Liver (tissue), 9 donors: Measurements from ENCODE around the gene CD81. TPM values are rescaled to one million over a fixed set of nuclear protein-coding genes. Genes with fewer than 3 reads are reported as not detected.

ENCODE experiments used
- DNase-seq: peaks from one replicate; pipeline ENCODE4 v3.0.0-alpha.2; 2017; ENCODE audit warnings: low spot score
- H3K27ac ChIP-seq, 2 donors: one replicate each; pipeline ENCODE4 v1.7.0; 2013; ENCODE audit warnings: inconsistent platforms in 2 of 2, low read length in 2 of 2, control low read depth in 1 of 2, low read depth in 1 of 2, mild to moderate bottlenecking in 1 of 2
- H3K27me3 ChIP-seq, 4 donors: one replicate each; pipeline versions ENCODE4 v1.6.1 to v1.7.0; 2013; ENCODE audit warnings: low read length in 3 of 4, inconsistent platforms in 1 of 4, mild to moderate bottlenecking in 1 of 4, moderate library complexity in 1 of 4; ENCODE audit not compliant: control insufficient read depth in 4 of 4, insufficient read depth in 4 of 4
- H3K36me3 ChIP-seq, 4 donors: one replicate each; pipeline versions ENCODE4 v1.6.1 to v1.7.0; 2013; ENCODE audit warnings: low read length in 3 of 4, mild to moderate bottlenecking in 3 of 4, low read depth in 1 of 4, moderate library complexity in 1 of 4; ENCODE audit not compliant: control insufficient read depth in 4 of 4, insufficient read depth in 3 of 4
- H3K4me1 ChIP-seq, 4 donors: one replicate each; pipeline versions ENCODE4 v1.6.1 to v1.7.0; 2013; ENCODE audit warnings: low read length in 3 of 4, mild to moderate bottlenecking in 3 of 4, moderate library complexity in 1 of 4; ENCODE audit not compliant: control insufficient read depth in 4 of 4, insufficient read depth in 4 of 4
- H3K4me3 ChIP-seq, 3 donors: one replicate each; pipeline versions ENCODE4 v1.6.1 to v1.7.0; 2013; ENCODE audit warnings: low read length in 3 of 3, control low read depth in 1 of 3, low read depth in 1 of 3, mild to moderate bottlenecking in 1 of 3
- H3K9ac ChIP-seq, 2 donors: one replicate each; pipeline ENCODE4 v1.7.0; 2013; ENCODE audit warnings: low read length in 2 of 2, mild to moderate bottlenecking in 2 of 2, moderate library complexity in 2 of 2, control low read depth in 1 of 2, low read depth in 1 of 2
- H3K9me3 ChIP-seq, 4 donors: one replicate each; pipeline versions ENCODE4 v1.6.1 to v1.7.0; 2013; ENCODE audit warnings: low read length in 3 of 4; ENCODE audit not compliant: control insufficient read depth in 4 of 4
- ATF3 ChIP-seq: IDR thresholded peaks from 2 replicates; pipeline ENCODE4 v1.6.1; 2016; ENCODE audit warnings: antibody characterized with exemption
- CTCF ChIP-seq: fragments of 150-350 bp; IDR thresholded peaks from 2 replicates; pipeline ENCODE4 v1.5.1; 2017; ENCODE audit warnings: improper control_type of control experiment, low read depth, low read length; ENCODE audit not compliant: missing input control
- EGR1 ChIP-seq, 2 donors: IDR thresholded peaks; 2 replicates each; pipeline ENCODE4 v1.6.1; 2016 to 2018; ENCODE audit warnings: antibody characterized with exemption in 2 of 2, low read depth in 2 of 2
- FOXA1 ChIP-seq: IDR thresholded peaks from 2 replicates; pipeline ENCODE4 v1.6.1; 2016; ENCODE audit warnings: antibody characterized with exemption
- FOXA2 ChIP-seq: IDR thresholded peaks from 2 replicates; pipeline ENCODE4 v1.6.1; 2016; ENCODE audit warnings: antibody characterized with exemption
- GABPA ChIP-seq, 2 donors: IDR thresholded peaks in 1 of 2; conservative IDR thresholded peaks in 1 of 2; 2 replicates each; pipeline ENCODE4 v1.6.1; 2016; ENCODE audit warnings: antibody characterized with exemption in 2 of 2, mild to moderate bottlenecking in 1 of 2, moderate library complexity in 1 of 2
- HNF4A ChIP-seq, 2 donors: conservative IDR thresholded peaks; 2 replicates each; pipeline ENCODE4 v1.6.1; 2016; ENCODE audit warnings: antibody characterized with exemption in 2 of 2, mild to moderate bottlenecking in 2 of 2
- HNF4G ChIP-seq: IDR thresholded peaks from 2 replicates; pipeline ENCODE4 v1.6.1; 2016; ENCODE audit warnings: antibody characterized with exemption
- JUND ChIP-seq, 2 donors: IDR thresholded peaks; 2 replicates each; pipeline ENCODE4 v1.6.1; 2016; ENCODE audit warnings: antibody characterized with exemption in 2 of 2
- MAX ChIP-seq: IDR thresholded peaks from 2 replicates; pipeline ENCODE4 v1.6.1; 2016; ENCODE audit warnings: antibody characterized with exemption
- NR2F2 ChIP-seq: IDR thresholded peaks from 2 replicates; pipeline ENCODE4 v1.6.1; 2016; ENCODE audit warnings: antibody characterized with exemption
- RAD21 ChIP-seq, 2 donors: IDR thresholded peaks; 2 replicates each; pipeline ENCODE4 v1.6.1; 2016; ENCODE audit warnings: antibody characterized with exemption in 2 of 2, mild to moderate bottlenecking in 2 of 2
- RXRA ChIP-seq, 2 donors: IDR thresholded peaks; 2 replicates each; pipeline ENCODE4 v1.6.1; 2017 to 2018; ENCODE audit warnings: antibody characterized with exemption in 2 of 2, mild to moderate bottlenecking in 1 of 2
- SP1 ChIP-seq: IDR thresholded peaks from 2 replicates; pipeline ENCODE4 v1.6.1; 2018; ENCODE audit warnings: antibody characterized with exemption, mild to moderate bottlenecking
- TAF1 ChIP-seq: conservative IDR thresholded peaks from 2 replicates; pipeline ENCODE4 v1.6.1; 2016; ENCODE audit warnings: antibody characterized with exemption, mild to moderate bottlenecking
- YY1 ChIP-seq: IDR thresholded peaks from 2 replicates; pipeline ENCODE4 v1.6.1; 2016; ENCODE audit warnings: antibody characterized with exemption, mild to moderate bottlenecking
- ZBTB33 ChIP-seq: IDR thresholded peaks from 2 replicates; pipeline ENCODE4 v1.6.1; 2016; ENCODE audit warnings: antibody characterized with exemption
- WGBS: extraction: QIAGEN DNeasy Blood & Tissue Kit; methylation state at CpG from one replicate; pipeline ENCODE4 v1.1.7; 2013; 5-methylcytosine and 5-hydroxymethylcytosine counted together
- polyA plus RNA-seq, 2 donors: library from polyadenylated mRNA; stranded (reverse) in 1 of 2; unstranded in 1 of 2; fragments of 200-250 nt in 1 of 2; fragments of >200 nt in 1 of 2; fragmentation: Nextera tagmentation in 1 of 2; extraction: Ambion mirVana in 1 of 2; gene quantifications; one replicate each; pipeline versions ENCODE4 v1.2.1 to v1.2.3, GENCODE V29; 2013 to 2015
- total RNA-seq, 2 donors: library from RNA; depleted of rRNA; stranded (reverse); fragments of >200 nt; gene quantifications; one replicate each; pipeline ENCODE4 v1.2.3, GENCODE V29; 2014
- donor health status: healthy.
- donor health status: healthy.
- donor health status: healthy.
- donor health status: healthy.
- donor health status: healthy.

CD81 gene
- total and polyA plus RNA-seq, 4 donors, result 76.9 to 712 (median 164) TPM

GRCh38 chr11:2411446-2412305 is 34.6 kb downstream of the CD81 start:
- H3K27me3 ChIP-seq, result no peaks in the 10 kb centered on the region
- no peaks in the 10 kb centered on the region for H3K4me1 ChIP-seq
- H3K36me3 ChIP-seq, result no peaks in the 10 kb centered on the region
- H3K4me3 ChIP-seq, result no peak overlapping the region
- no peaks in the 10 kb centered on the region for H3K9me3 ChIP-seq
- no peak overlapping the region for H3K9ac ChIP-seq
- no peak overlapping the region for H3K27ac ChIP-seq
- no peak for DNase-seq
- WGBS, result 91% methylated on average over 30 of the region's 30 CpGs
- no peak for TF ChIP-seq HNF4A (conservative IDR thresholded peaks at IDR 0.05)
- TF ChIP-seq GABPA (IDR thresholded peaks at IDR 0.05 in 1 of 2, conservative IDR thresholded peaks at IDR 0.05 in 1 of 2), result no peak
- TF ChIP-seq FOXA2, result no peak
- no peak for TF ChIP-seq SP1
- no peak for TF ChIP-seq RAD21 (IDR thresholded peaks at IDR 0.05)
- no peak for TF ChIP-seq HNF4G
- no peak for TF ChIP-seq FOXA1
- no peak for TF ChIP-seq ATF3
- no peak for TF ChIP-seq YY1
- no peak for TF ChIP-seq CTCF

GRCh38 chr11:2412323-2412722 is 35.2 kb downstream of the CD81 start:
- 89% methylated on average over 6 of the region's 6 CpGs for WGBS
- Histone ChIP-seq H3K9me3 (no peaks in the 10 kb centered on the region), H3K27ac (no peak overlapping the region), H3K4me3 (no peak overlapping the region), H3K9ac (no peak overlapping the region), H3K27me3 (no peaks in the 10 kb centered on the region), H3K4me1 (no peaks in the 10 kb centered on the region), H3K36me3 (no peaks in the 10 kb centered on the region)
- TF ChIP-seq ATF3, result no peak
- no peak for DNase-seq

- 93% methylated on average over 43 of the region's 43 CpGs for WGBS
- H3K36me3 ChIP-seq, result no peaks in the 10 kb centered on the region
- TF ChIP-seq EGR1 (IDR thresholded peaks at IDR 0.05; ENCODE audit: low read depth in 2 of 2) (no peak), FOXA1 (no peak), MAX (no peak), FOXA2 (no peak), CTCF (no peak), TAF1 (no peak), YY1 (no peak), NR2F2 (no peak), ATF3 (no peak), ZBTB33 (no peak), RXRA (IDR thresholded peaks at IDR 0.05) (no peak), JUND (IDR thresholded peaks at IDR 0.05) (no peak), HNF4A (conservative IDR thresholded peaks at IDR 0.05) (no peak)
- no peaks in the 10 kb centered on the region for H3K27me3 ChIP-seq
- no peak overlapping the region for H3K4me3 ChIP-seq
- no peak overlapping the region for H3K9ac ChIP-seq
- no peaks in the 10 kb centered on the region for H3K9me3 ChIP-seq
- DNase-seq, result no peak
- no peaks in the 10 kb centered on the region for H3K4me1 ChIP-seq
- no peak overlapping the region for H3K27ac ChIP-seq
These were observed 36.9 kb downstream of the CD81 start for GRCh38 chr11:2413742-2414579.
